ENCODE measurements around the gene TRIM44. TPM values are rescaled to one million over a fixed set of nuclear protein-coding genes. Genes with fewer than 3 reads are reported as not detected.

The TRIM44 gene
- total and polyA plus RNA-seq, 4 donors = 3.7 to 15.1 (median 10.4) TPM

GRCh38 chr11:35682230-35683173 is 19.9 kb downstream of the TRIM44 start:
- Histone ChIP-seq H3K9ac (ENCODE audit: low read depth in 1 of 2, low read length in 2 of 2) (no peak overlapping the region), H3K27ac (ENCODE audit: low read depth in 1 of 2, low read length in 2 of 2) (no peak overlapping the region), H3K36me3 (ENCODE audit: control insufficient read depth in 4 of 4, insufficient read depth in 3 of 4, low read depth in 1 of 4, low read length in 3 of 4) (peaks cover 0 to 6% (median 2%) of the 10 kb centered on the region in 4 donors), H3K4me1 (ENCODE audit: control insufficient read depth in 4 of 4, insufficient read depth in 4 of 4, low read length in 3 of 4) (peaks cover 0 to 26% (median 17%) of the 10 kb centered on the region in 4 donors), H3K4me3 (ENCODE audit: low read depth in 1 of 3, low read length in 3 of 3) (no peak overlapping the region), H3K27me3 (ENCODE audit: control insufficient read depth in 4 of 4, insufficient read depth in 4 of 4, low read length in 3 of 4) (no peaks in the 10 kb centered on the region), H3K9me3 (ENCODE audit: control insufficient read depth in 4 of 4, low read length in 3 of 4) (no peaks in the 10 kb centered on the region)
- no peak for DNase-seq (ENCODE audit: low spot score)
- TF ChIP-seq SP1 (IDR thresholded peaks at IDR 0.05) (peak; percentile 7), EGR1 (IDR thresholded peaks at IDR 0.05; ENCODE audit: low read depth in 2 of 2) (no peak), HNF4A (conservative IDR thresholded peaks at IDR 0.05) (peak; percentile 53 to 74), NR2F2 (IDR thresholded peaks at IDR 0.05) (no peak), MAX (IDR thresholded peaks at IDR 0.05) (no peak), JUND (IDR thresholded peaks at IDR 0.05) (no peak), YY1 (IDR thresholded peaks at IDR 0.05) (no peak), FOXA1 (IDR thresholded peaks at IDR 0.05) (no peak), RXRA (IDR thresholded peaks at IDR 0.05) (no peak), ZBTB33 (IDR thresholded peaks at IDR 0.05) (no peak), RAD21 (IDR thresholded peaks at IDR 0.05) (no peak), ATF3 (IDR thresholded peaks at IDR 0.05) (no peak), GABPA (IDR thresholded peaks at IDR 0.05 in 1 of 2, conservative IDR thresholded peaks at IDR 0.05 in 1 of 2) (no peak)
- 61% methylated on average over 9 of the region's 9 CpGs for WGBS

- Histone ChIP-seq H3K27me3 (ENCODE audit: control insufficient read depth in 4 of 4, insufficient read depth in 4 of 4, low read length in 3 of 4) (no peaks in the 10 kb centered on the region), H3K36me3 (ENCODE audit: control insufficient read depth in 4 of 4, insufficient read depth in 3 of 4, low read depth in 1 of 4, low read length in 3 of 4) (peaks cover 0 to 6% (median 2%) of the 10 kb centered on the region in 4 donors), H3K9me3 (ENCODE audit: control insufficient read depth in 4 of 4, low read length in 3 of 4) (no peaks in the 10 kb centered on the region), H3K9ac (ENCODE audit: low read depth in 1 of 2, low read length in 2 of 2) (no peak overlapping the region), H3K4me1 (ENCODE audit: control insufficient read depth in 4 of 4, insufficient read depth in 4 of 4, low read length in 3 of 4) (peaks cover 0 to 27% (median 17%) of the 10 kb centered on the region in 4 donors), H3K27ac (ENCODE audit: low read depth in 1 of 2, low read length in 2 of 2) (no peak overlapping the region), H3K4me3 (ENCODE audit: low read depth in 1 of 3, low read length in 3 of 3) (no peak overlapping the region)
- 62% methylated on average over 1 of the region's 1 CpG for WGBS
- TF ChIP-seq ZBTB33 (IDR thresholded peaks at IDR 0.05) (no peak), MAX (IDR thresholded peaks at IDR 0.05) (no peak), HNF4A (conservative IDR thresholded peaks at IDR 0.05) (peak in 1 of 2 donors; percentile 22), NR2F2 (IDR thresholded peaks at IDR 0.05) (no peak), RXRA (IDR thresholded peaks at IDR 0.05) (peak in 1 of 2 donors; percentile 15)
- DNase-seq (ENCODE audit: low spot score) = no peak
Observed at GRCh38 chr11:35683728-35684339, 21.3 kb downstream of the TRIM44 start.
